ENCODE data around the gene COMMD1.
A peak's percentile ranks its signal among the peaks of the same experiment; 100 is the strongest.
"Not testable (repeated sequence)": the region's sequence is repeated elsewhere in the genome, so short reads cannot be mapped to it uniquely, and the experiment has no call there.

COMMD1 gene

DNA sequence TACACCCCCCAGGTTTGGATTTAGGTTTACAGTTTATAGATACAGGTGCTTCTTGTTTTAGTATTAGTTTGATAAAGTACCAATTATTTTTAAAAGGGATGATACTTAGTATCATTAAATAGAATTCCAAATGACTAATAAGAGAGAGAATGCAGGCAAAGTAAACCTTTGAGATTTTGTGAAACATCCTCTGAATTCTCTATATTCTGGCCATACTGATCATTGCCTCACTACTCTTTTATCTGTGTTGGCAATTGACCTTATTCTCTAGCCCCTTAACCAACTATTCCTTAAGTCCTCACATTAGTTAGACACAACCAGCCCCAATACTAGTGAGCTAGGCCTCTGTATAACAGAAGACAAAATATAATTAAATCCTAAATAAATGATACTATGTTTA lies 125.4 kb downstream of the COMMD1 start:
- DNase-seq (ENCODE audit: low read depth) = no peak

DNA sequence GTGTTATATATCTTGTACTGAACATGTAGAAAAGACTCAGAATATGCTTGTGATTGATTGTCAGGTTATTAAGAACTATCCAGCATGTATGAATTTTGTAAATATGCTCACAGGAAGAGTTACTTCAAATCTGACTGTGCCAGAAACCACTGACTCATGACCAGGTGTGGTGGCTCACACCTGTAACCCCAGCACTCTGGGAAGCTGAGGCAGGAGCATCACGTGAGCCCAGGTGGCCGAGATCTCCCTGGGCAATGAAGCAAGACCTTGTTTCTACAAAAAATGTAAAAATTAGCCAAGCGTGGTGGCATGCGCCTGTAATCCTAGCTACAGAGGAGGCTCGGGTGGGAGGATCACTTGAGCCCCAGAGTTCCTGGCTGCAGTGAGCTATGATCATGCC lies 126.6 kb downstream of the COMMD1 start:
- no peak for DNase-seq (ENCODE audit: low read depth)

DNA sequence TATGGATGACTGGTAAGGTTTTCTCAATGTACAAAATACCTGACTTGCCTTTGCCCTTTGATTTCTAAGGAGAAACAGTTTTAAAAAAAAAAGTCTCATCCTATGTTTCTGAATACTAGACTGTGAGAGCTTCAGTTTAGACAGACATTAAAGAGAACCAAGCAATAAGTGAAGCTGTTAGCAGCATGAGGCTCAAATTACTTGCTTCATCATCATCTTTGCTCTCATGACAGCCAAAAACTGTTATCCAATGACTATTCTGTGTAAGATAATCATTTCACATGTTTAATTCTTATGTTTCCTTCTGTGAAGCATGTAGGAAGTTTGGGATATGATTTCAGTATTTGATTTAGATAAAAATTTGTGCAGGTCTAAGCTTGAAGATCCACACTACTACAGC lies 129.2 kb downstream of the COMMD1 start:
- DNase-seq (ENCODE audit: low read depth) = no peak

GRCh38 chr2:62036229-62036628 lies 130.8 kb downstream of the COMMD1 start:
- DNase-seq (ENCODE audit: low read depth) = no peak

DNA sequence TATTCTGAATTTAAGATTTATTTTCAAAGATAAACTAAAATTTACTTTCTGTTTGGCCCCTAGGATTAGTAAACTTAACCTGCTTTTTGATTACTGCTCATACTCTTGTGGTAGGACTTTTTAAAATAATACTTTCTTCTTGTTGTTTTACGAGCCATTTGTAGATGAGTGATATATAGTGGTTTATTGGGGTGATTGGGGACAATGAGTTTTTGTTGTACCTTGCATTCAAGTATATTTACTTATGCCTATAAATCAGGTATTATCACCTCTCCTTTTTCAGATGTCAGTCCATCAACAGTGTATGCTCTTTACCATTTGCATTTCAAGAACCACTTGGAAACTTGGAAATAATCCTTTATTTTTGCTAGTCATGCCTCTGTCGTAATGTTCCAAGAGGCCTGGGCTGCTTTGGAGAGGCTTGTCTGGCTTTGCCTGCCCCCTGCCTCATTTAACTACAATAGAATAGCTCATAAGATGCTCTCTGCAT lies 131.3 kb downstream of the COMMD1 start:
- DNase-seq (ENCODE audit: low read depth) = no peak

GRCh38 chr2:62038975-62039771 lies 133.7 kb downstream of the COMMD1 start:
- peak; percentile 92 for DNase-seq (ENCODE audit: low read depth)

GRCh38 chr2:62040926-62041325 lies 135.5 kb downstream of the COMMD1 start:
- no peak for DNase-seq (ENCODE audit: low read depth)

- DNase-seq (ENCODE audit: low read depth) = not testable (repeated sequence)
Observed at GRCh38 chr2:62041701-62042385, 136.4 kb downstream of the COMMD1 start.

GRCh38 chr2:62042400-62042799 lies 136.9 kb downstream of the COMMD1 start:
- no peak for DNase-seq (ENCODE audit: low read depth)

DNA sequence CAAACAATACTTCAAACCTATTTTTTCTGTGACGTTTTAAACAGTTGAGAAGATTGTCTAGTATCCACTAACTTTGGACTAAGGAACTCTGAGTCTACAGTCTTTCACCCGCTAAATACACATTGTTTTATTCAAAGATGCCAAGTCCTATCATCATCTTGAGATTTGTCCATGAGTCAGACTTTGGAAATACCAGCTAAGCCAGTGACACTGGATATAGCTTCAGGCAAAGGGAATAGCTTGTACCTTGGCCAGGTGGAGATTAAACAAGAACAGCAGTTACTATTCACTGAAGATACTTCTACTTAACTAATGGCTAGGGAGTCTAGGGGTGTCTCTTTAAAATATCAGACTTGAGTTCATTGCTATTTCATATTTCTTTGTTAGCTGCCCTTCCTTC lies 137.5 kb downstream of the COMMD1 start:
- peak; percentile 8 for DNase-seq (ENCODE audit: low read depth)

DNA sequence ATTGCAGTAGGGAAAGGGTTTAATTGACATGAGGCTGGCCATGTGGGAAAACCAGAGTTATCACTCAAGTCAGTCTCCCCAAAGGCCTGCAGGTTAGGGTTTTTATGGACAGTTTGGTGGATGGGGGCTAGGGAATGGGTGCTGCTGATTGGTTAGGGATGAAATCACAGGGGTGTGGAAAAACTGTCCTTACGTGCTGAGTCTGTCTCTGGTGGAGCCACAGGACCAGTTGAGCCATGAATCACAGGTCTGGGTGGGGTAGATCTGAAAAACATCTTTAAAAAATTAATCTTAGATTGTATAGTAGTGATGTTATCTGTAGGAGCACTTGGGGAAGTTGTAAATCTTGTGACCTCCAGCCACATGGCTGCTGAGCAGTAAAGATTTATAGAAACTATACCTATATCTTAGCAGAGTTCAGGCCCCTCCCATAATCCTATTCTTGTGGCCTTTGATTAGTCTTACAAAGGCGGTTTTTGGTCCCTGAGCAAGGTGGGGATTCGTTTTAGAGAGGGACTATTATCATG lies 139.6 kb downstream of the COMMD1 start:
- no peak for DNase-seq (ENCODE audit: low read depth)

- DNase-seq (ENCODE audit: low read depth) = no peak
Observed at GRCh38 chr2:62046141-62046540, 140.7 kb downstream of the COMMD1 start.

DNA sequence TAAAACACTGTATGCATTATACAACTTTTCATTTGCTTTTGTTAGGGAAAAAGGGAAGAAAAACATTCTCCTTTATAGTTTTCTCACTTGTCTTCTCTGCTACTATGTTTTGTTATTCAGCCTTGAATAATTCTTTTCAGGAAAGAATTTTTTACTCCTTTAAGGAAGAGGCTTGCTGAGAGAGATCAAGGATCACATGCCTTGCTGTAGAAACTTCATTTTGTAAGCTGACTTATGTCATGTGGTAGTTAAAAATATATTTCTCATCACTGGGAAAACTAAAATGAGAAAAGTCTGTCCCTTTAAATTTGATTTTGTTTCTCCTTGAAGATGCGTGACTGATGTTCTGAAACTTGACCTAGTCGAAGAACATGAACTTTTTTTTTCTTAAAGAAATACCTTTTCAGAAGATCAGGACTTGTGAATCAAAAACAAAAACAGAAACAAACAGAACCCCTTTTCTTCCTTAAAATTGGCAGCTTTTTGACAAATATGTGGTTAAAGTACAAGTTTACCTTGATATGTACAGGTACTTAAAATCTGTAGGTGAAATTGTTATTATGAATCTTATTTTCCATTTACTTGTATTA lies 145.1 kb downstream of the COMMD1 start:
- DNase-seq (ENCODE audit: low read depth) = no peak

GRCh38 chr2:62054029-62054791 lies 148.7 kb downstream of the COMMD1 start:
- no peak for DNase-seq (ENCODE audit: low read depth)

DNA sequence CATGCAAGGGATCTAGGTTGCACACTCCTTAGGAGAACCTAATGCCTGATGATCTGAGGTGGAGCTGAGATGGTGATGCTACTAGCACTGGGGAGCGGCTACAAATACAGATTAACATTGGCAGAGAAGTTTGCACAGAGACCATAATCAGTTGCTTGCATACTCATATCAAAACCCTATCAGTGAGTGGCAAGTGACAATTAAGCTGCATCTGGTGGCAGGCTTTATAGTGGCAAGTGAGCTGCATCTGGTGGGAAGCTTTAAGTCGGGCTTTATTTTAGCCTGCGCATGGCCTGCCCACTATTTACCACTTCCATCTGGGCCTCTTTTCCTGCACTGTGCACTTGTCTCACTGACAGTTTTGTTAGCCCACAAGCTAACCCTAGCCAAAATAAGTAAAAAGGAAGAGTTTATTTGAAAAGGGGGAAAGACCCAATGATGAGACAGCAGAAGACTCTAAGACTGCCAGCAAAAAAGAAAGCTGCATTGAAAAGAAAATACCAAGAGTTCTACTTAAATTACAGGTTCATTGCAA lies 149.5 kb downstream of the COMMD1 start:
- DNase-seq (ENCODE audit: low read depth) = no peak

GRCh38 chr2:62055724-62056336 lies 150.4 kb downstream of the COMMD1 start:
- DNase-seq (ENCODE audit: low read depth) = no peak

- DNase-seq (ENCODE audit: low read depth) = no peak
Observed at GRCh38 chr2:62056341-62056740, 150.9 kb downstream of the COMMD1 start.

DNA sequence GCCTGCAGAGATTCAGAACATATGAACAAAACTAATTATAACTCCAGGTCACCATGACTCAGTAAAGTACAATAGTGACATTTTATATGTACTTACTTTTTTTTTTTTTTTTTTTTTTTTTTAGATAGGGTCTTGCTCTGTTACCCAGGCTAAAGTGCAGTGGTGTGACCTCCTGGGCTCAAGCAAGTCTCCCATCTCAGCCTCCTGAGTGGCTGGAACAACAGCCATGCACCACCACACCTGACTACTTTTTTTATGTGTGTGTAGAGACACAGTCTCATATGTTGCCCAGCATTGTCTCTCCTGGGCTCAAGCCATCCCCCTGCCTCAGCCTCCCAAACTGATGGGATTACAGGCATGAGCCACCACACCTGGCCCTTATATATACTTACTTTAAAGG lies 159.8 kb downstream of the COMMD1 start:
- DNase-seq (ENCODE audit: low read depth) = no peak

GRCh38 chr2:62071126-62071598 lies 165.7 kb downstream of the COMMD1 start:
- peak; percentile 9 for DNase-seq (ENCODE audit: low read depth)

DNA sequence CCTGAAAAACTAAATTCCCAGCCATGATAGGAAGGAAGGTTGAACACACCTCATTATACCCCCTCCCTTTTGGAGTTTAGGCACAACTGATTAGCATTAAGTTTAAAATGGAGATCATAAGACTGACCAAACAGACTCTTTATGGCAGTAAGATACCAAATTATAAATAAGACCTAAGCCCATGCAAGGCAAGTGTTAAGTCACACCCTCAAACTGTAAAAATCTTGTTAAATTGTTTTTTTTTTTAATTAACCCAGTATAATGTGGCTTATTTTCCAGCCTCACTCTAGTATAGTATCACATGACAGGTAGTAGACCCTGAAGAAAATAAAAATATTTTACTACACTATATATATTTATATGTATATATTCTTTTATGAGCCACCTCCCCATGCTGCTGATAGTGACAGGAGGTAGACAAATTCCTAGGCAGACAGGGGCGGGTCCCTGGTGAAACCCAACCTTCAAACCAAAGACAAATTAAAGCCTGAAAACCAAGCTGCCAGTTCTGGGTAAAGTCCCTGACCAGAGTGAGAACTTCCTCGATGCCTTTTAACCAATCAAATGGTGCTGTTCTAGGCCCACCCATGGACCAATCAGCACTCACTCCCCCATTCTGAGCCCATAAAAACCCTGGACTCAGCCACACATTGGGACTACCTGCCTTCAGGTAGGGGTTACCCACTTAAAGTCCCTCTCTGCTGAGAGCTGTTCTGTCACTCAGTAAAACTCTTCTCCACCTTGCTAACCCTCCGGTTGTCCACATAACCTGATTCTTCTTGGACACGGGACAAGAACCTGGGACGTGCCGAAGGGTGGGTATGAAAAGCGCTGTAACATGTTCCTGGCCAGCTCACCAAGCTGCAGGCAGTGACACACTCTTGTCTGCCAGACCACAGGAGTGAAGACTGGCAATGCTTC lies 166.5 kb downstream of the COMMD1 start:
- no peak for DNase-seq (ENCODE audit: low read depth)

All from amniotic epithelial cell (primary cell).